Measurements from ENCODE around the gene TMEM213.

The TMEM213 gene

GRCh38 chr7:138843632-138844580 lies 46.1 kb downstream of the TMEM213 start:
- no peak for DNase-seq

GRCh38 chr7:138845711-138846110 lies 47.9 kb downstream of the TMEM213 start:
- no peak for DNase-seq

GRCh38 chr7:138848056-138848980 lies 50.5 kb downstream of the TMEM213 start:
- no peak for DNase-seq

- DNase-seq = no peak
Measured at GRCh38 chr7:138849701-138850100, 51.9 kb downstream of the TMEM213 start.

- DNase-seq = no peak
Measured at GRCh38 chr7:138852469-138852868, 54.7 kb downstream of the TMEM213 start.

- DNase-seq = no peak
Measured at GRCh38 chr7:138853448-138853847, 55.7 kb downstream of the TMEM213 start.

- DNase-seq = no peak
Measured at GRCh38 chr7:138854115-138854645, 56.4 kb downstream of the TMEM213 start.

- DNase-seq = no peak
Measured at GRCh38 chr7:138857728-138858127, 59.9 kb downstream of the TMEM213 start.

GRCh38 chr7:138861051-138861450 lies 63.3 kb downstream of the TMEM213 start:
- no peak for DNase-seq

GRCh38 chr7:138863931-138864330 lies 66.1 kb downstream of the TMEM213 start:
- DNase-seq = no peak

- DNase-seq = no peak
Measured at GRCh38 chr7:138864667-138865066, 66.9 kb downstream of the TMEM213 start.

GRCh38 chr7:138865843-138866242 lies 68.0 kb downstream of the TMEM213 start:
- peak; percentile 43 for DNase-seq

GRCh38 chr7:138866353-138866752 lies 68.6 kb downstream of the TMEM213 start:
- no peak for DNase-seq

GRCh38 chr7:138867744-138868143 lies 70.0 kb downstream of the TMEM213 start:
- no peak for DNase-seq

- no peak for DNase-seq
Measured at GRCh38 chr7:138868711-138869110, 70.9 kb downstream of the TMEM213 start.

- no peak for DNase-seq
Measured at GRCh38 chr7:138869353-138869752, 71.6 kb downstream of the TMEM213 start.

GRCh38 chr7:138871065-138871813 lies 73.4 kb downstream of the TMEM213 start:
- DNase-seq = no peak

- DNase-seq = no peak
Measured at GRCh38 chr7:138871814-138872090, 74.0 kb downstream of the TMEM213 start.

GRCh38 chr7:138872576-138872975 lies 74.8 kb downstream of the TMEM213 start:
- DNase-seq = no peak

GRCh38 chr7:138873220-138873892 lies 75.6 kb downstream of the TMEM213 start:
- DNase-seq = no peak

GRCh38 chr7:138875794-138876193 lies 78.0 kb downstream of the TMEM213 start:
- peak; percentile 73 for DNase-seq

- DNase-seq = no peak
Measured at GRCh38 chr7:138876326-138876725, 78.5 kb downstream of the TMEM213 start.

Data from activated CD4-positive, alpha-beta T cell treated with anti-CD3 and anti-CD28 coated beads for 48 hours (primary cell).